GM18519 (cell line): ENCODE data around the gene DDRGK1.
A peak's percentile ranks its signal among the peaks of the same experiment; 100 is the strongest.
"Not testable (repeated sequence)": the region's sequence is repeated elsewhere in the genome, so short reads cannot be mapped to it uniquely, and the experiment has no call there.

Experiments used
- ATAC-seq: cut with Tn5 transposase; IDR thresholded peaks from one replicate; pipeline ENCODE4 v1.9.1; 2021; ENCODE audit warnings: mild to moderate bottlenecking, moderate library complexity; ENCODE audit not compliant: unreplicated experiment, low FRiP score

Gene DDRGK1

GRCh38 chr20:3221398-3222226 is 17.1 kb upstream of the DDRGK1 start:
- ATAC-seq: no peak

GRCh38 chr20:3218307-3218988 is 14.0 kb upstream of the DDRGK1 start:
- peak; percentile 46 for ATAC-seq

- not testable (repeated sequence) for ATAC-seq
Observed at GRCh38 chr20:3215359-3215917, 11.0 kb upstream of the DDRGK1 start.

- no peak for ATAC-seq
Observed at GRCh38 chr20:3213226-3213625, 8.7 kb upstream of the DDRGK1 start.

GRCh38 chr20:3210346-3210745 is 5.9 kb upstream of the DDRGK1 start:
- ATAC-seq: no peak

- ATAC-seq: no peak
Observed at GRCh38 chr20:3209946-3210317, 5.5 kb upstream of the DDRGK1 start.

- no peak for ATAC-seq
Observed at GRCh38 chr20:3209257-3209945, 4.9 kb upstream of the DDRGK1 start, which contains the start of gene ITPA. Gene ITPA (plus strand): TSS chr20:3209498. CDS start chr20:3209552, 54 bp downstream.

GRCh38 chr20:3208786-3209256 is 4.3 kb upstream of the DDRGK1 start:
- ATAC-seq: no peak

- ATAC-seq: no peak
Observed at GRCh38 chr20:3203315-3204123, 963 bp downstream of the DDRGK1 start.

- no peak for ATAC-seq
Observed at GRCh38 chr20:3202965-3203314, 1.5 kb downstream of the DDRGK1 start.

GRCh38 chr20:3199976-3200755 is 4.3 kb downstream of the DDRGK1 start:
- no peak for ATAC-seq

- ATAC-seq: no peak
Observed at GRCh38 chr20:3199206-3199605, 5.3 kb downstream of the DDRGK1 start.

- ATAC-seq: no peak
Observed at GRCh38 chr20:3195590-3196237, 8.8 kb downstream of the DDRGK1 start.

- no peak for ATAC-seq
Observed at GRCh38 chr20:3194617-3195280, 9.7 kb downstream of the DDRGK1 start.

GRCh38 chr20:3193806-3194616 is 10.5 kb downstream of the DDRGK1 start:
- no peak for ATAC-seq

- ATAC-seq: no peak
Observed at GRCh38 chr20:3192226-3193015, 12.1 kb downstream of the DDRGK1 start.

GRCh38 chr20:3190681-3191111 is 13.8 kb downstream of the DDRGK1 start:
- ATAC-seq: no peak
